GM18520 (cell line): ENCODE data around the gene INF2.

Experiments
- ATAC-seq: cut with Tn5 transposase; IDR thresholded peaks from one replicate; pipeline ENCODE4 v1.9.1; 2021; ENCODE audit not compliant: unreplicated experiment

Gene INF2

GRCh38 chr14:104676130-104676693 lies 13.2 kb upstream of the INF2 start:
- no peak for ATAC-seq

- ATAC-seq: no peak
Observed at GRCh38 chr14:104676694-104677511, 12.5 kb upstream of the INF2 start.

- ATAC-seq: no peak
Observed at GRCh38 chr14:104677512-104678332, 11.7 kb upstream of the INF2 start.

GRCh38 chr14:104678346-104678745 lies 11.1 kb upstream of the INF2 start:
- ATAC-seq: no peak

DNA sequence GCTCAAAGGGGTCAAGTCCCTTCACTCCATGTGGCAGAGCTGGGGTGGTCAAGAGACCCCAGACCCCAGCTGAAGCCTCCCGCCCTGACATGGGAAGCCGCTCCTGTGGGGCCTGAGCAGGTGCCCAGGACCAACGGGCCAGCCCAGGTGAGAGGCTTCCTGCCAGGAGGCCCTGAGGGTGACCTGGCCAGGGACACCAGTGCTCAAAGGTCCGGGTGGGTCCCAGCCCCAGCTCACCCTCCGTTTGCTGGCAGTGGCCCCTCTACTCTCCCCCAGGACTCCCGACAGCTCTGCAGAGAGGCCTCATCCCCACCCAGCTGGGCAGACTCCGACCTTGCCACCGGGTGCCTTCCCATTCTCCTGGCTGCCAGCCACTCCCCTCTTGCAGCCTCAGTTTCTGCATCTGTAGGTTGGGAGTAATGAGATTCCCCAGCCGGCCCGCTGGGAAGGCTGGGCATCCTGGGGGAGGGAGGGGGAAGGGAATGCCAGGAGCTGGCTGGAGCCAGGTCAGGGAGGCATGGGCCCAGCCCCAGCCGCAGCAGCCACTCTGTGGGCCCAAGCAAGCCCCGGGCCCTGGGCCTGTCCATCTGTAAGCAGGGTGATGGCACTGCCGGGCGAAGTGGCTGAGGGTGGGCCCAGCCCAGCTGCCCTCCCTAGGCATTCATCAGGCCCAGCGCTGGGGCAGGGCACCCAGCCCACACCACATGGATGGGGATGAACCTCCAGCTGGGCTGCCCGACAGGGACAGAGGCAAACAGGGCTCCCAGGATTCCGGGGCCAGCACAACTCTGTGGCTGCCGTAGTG lies 10.3 kb upstream of the INF2 start:
- no peak for ATAC-seq

DNA sequence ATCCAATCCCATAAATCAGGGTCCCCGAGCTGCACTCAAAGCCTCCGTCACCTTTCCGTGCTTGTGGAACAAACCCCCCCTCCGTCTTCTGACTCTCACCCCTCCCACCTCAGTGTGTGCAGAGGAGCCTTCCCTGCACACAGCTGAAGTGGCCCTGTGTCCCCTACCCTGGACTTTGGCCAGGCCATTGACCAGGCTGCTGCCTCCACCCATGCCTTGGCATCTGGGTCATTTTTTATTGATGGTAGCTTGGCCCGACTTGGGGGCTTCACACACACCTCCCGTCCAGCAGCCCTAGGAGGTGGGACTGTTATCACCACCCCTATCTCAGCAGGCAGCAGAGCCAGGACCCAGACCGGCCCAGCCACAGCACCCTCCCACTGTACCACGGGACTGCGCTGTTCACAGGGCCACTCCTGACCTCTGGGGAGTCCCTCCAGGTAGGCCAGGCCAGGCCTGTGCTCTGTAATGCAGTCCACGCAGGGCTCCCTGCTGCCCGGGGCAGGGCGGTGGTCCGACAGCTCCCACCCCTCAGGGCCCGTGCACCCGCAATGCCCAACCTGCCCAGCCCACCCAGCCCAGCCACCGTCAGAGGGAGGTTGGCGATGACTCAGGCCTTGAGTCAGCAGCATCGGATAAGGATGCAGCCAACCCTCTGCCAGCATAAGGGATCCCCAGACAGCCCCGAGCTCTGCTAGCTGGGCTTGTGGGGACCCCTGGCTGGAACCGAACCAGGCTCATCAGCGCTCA lies 9.2 kb upstream of the INF2 start:
- no peak for ATAC-seq

DNA sequence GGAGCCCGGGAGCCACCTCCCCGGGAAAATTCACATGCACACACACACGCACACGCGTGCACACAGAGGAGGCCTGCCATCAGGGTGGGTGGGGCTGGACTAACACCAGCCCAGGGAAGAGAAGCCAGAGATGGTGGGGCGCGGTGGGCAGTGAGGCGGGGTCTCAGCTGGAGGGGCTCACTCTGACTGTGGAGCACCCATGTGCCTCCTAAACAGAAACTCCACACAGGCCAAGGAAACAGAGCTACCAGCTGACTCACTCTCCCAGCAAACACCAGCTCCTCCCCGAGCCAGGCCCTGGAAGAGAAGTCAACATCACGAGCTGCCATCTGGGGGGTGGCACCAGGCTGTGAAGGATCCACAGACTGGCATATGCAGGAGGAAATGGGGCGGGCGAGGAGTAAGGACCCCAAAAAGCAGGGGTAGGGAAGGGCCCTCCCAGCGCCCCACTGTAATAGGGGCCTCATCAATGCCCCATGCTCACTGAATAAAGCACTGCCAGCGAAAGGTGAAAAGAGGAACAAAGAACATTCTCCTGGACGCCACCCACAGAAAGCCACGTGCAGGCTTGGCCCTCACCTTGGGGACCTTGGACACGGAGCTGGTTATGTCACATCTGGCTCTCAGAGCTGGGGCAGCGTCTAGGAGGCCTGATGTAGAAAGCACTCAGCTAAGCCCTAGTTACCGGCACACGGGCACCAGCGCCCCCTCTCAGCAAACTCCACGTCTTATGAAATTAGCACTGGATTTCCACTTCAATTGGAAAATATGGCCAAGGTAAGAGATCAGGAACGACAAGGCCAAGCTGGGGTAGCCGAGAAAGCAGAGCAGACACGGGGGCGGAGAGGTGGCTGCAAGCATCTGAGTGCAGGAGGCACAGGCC lies 8.4 kb upstream of the INF2 start:
- ATAC-seq: no peak

GRCh38 chr14:104681689-104682074 lies 7.7 kb upstream of the INF2 start:
- ATAC-seq: no peak

- no peak for ATAC-seq
Observed at GRCh38 chr14:104682107-104682593, 7.3 kb upstream of the INF2 start.

GRCh38 chr14:104683653-104684448 lies 5.6 kb upstream of the INF2 start:
- no peak for ATAC-seq

DNA sequence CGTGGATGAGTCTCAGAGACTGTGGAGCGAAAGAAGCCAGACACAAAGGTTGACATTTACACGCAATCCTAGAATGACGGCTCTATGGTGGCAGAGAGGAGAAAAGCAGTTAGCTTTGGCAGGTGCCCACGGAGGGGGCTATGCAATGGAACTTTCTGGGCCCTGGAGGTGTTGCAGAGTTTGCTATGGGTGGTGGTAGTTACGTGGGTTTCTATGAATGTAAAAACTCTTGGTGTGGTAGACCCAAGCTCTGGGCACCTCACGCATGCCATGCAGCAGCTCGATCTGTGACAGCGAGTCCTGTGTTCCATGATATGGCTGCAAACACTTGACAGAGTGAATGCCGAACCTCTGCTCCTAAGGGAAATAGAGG lies 5.0 kb upstream of the INF2 start:
- no peak for ATAC-seq

DNA sequence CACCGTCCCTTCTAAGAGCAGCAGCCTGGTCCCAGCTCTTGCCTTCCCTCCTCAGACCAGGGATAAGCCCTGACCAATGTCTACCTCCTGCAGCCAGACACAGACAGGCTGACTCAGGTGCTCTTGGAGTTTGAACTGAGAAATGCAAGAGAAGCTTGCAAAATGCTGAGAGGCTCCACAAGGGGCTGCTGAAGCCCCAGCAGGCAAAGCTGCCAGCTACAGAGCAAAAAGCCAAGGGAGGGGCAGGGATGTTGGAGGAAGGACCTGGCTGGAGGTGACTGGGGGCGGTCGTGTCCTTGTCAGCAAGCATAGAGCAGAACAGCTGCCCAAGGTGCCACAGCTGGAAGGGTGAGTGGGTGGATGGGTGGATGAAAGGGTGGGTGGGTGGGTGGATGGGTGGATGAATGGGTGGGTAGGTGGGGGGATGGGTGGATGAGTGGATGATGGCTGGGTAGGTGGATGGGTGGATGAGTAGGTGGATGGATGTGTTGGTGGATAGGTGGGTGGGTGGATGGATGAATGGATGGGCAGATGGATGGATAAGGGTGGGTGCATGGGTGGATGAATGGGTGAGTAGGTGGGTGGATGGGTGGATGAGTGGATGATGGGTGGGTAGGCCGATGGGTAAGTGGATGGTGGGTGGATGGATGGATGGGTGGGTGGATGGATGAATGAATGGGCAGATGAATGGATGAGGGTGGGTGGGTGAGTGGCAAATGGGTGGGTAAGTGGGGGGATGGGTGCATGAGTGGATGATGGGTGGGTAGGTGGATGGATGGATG lies 4.0 kb upstream of the INF2 start:
- no peak for ATAC-seq

- ATAC-seq: no peak
Observed at GRCh38 chr14:104685998-104686610, 3.3 kb upstream of the INF2 start.

GRCh38 chr14:104686624-104687517 lies 2.5 kb upstream of the INF2 start:
- no peak for ATAC-seq

DNA sequence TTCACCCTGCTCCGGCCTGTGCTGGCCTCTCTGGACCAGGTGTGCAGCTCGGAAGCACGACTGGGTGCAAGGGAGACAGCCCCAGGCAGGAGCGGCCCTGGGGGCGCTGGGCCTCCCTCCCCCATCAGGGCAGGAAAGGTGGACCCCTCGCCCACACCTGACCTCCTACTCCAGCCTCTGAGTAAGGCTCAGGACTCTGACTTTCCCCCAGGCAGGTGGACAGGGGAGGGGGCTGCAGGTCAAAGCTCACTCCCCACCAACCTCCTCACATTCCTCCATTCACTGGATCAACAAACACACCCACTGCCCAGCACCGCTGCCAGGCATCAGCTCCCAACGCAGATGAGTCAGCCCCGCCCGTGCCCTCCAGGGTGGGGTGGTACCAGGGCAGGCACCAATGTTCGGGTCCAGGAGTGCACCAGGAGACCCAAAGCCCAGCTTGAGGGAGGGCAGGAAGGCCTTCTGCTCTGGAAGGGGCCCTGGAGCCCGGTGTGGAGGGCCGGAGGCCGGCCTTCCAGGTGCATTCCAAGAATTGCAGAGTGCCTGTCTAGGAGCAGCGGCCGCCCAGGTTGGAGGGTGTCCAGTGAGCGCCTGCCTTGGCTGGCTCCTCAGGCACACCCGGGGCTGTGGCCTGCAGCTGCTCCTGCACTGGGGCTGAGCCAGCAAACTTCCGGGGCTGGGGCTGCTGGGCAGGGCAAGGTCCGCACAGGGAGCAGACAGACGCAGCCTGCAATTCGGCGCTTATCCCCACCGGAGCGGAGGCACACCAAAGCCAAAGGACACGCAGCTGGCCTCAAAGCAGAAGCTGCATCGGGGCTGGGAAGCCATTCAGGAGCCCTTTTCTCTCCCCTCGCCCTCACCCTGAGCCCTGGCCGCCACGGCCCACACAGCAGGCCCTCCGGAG lies 1.6 kb upstream of the INF2 start:
- ATAC-seq: no peak
